Esophagus muscularis mucosa (tissue), 4 donors: ENCODE results near the gene CNTNAP1. TPM values are rescaled to one million over a fixed set of nuclear protein-coding genes. Genes with fewer than 3 reads are reported as not detected.
A peak's percentile ranks its signal among the peaks of the same experiment; 100 is the strongest.
"Not testable (repeated sequence)": the region's sequence is repeated elsewhere in the genome, so short reads cannot be mapped to it uniquely, and the experiment has no call there.

ENCODE experiments used
- DNase-seq: peaks from one replicate; pipeline ENCODE4 v3.0.0-alpha.2; 2017; ENCODE audit errors: extremely low spot score
- H3K27ac ChIP-seq, 4 donors: fragments of 200-600 bp; sonication (generic); replicated peaks in 1 of 4; 1 replicate in 3 of 4; 2 replicates in 1 of 4; pipeline ENCODE4 v1.5.1; 2016 to 2019; ENCODE audit warnings: mild to moderate bottlenecking in 1 of 4
- H3K27me3 ChIP-seq, 4 donors: fragments of 200-600 bp; sonication (generic); one replicate each; pipeline versions ENCODE4 v1.5.1 to v1.6.0; 2016 to 2019
- H3K36me3 ChIP-seq, 4 donors: fragments of 200-600 bp; sonication (generic); one replicate each; pipeline ENCODE4 v1.5.1; 2016 to 2019
- H3K4me1 ChIP-seq, 4 donors: fragments of 200-600 bp; sonication (generic); one replicate each; pipeline ENCODE4 v1.5.1; 2016 to 2019
- H3K4me3 ChIP-seq, 4 donors: fragments of 200-600 bp; sonication (generic); 1 replicate in 2 of 4; 2 replicates in 2 of 4; pipeline ENCODE4 v1.5.1; 2016 to 2019; ENCODE audit warnings: mild to moderate bottlenecking in 4 of 4, moderate library complexity in 1 of 4
- H3K9me3 ChIP-seq, 4 donors: fragments of 200-600 bp; sonication (generic); 1 replicate in 3 of 4; 2 replicates in 1 of 4; pipeline ENCODE4 v1.5.1; 2016 to 2019
- EP300 ChIP-seq: sonication (generic); formaldehyde crosslinking; IDR thresholded peaks from one replicate; pipeline ENCODE4 v1.6.1; 2017; ENCODE audit warnings: antibody characterized with exemption
- POLR2A ChIP-seq: fragments of 450-650 bp; IDR thresholded peaks from one replicate; pipeline ENCODE4 v1.6.1; 2017; ENCODE audit warnings: antibody characterized with exemption, moderate library complexity, mild to moderate bottlenecking, low read depth
- POLR2AphosphoS5 ChIP-seq, 2 donors: sonication (generic); formaldehyde crosslinking; IDR thresholded peaks; one replicate each; pipeline ENCODE4 v1.6.1; 2017; ENCODE audit warnings: antibody characterized with exemption in 2 of 2
- WGBS: methylation state at CpG from one replicate; pipeline ENCODE4 v1.1.5; 2018; 5-methylcytosine and 5-hydroxymethylcytosine counted together
- intact Hi-C: fragments of 100-400 bp; cut with DNase I; formaldehyde crosslinking; loops from one replicate; pipeline ENCODE4 v1.15.1; 2023
- total RNA-seq, 4 donors: library from RNA; depleted of rRNA; stranded (reverse); fragments of >200 nt; gene quantifications; one replicate each; pipeline versions ENCODE4 v1.1.0 to v1.2.1, GENCODE V29; 2016
- TF ChIP-seq, protein P1 (sequence below), 3 experiments: fragments of 200-600 bp in 2 of 3; fragments of 450-650 bp in 1 of 3; sonication (generic) in 2 of 3; IDR thresholded peaks; one replicate each; pipeline ENCODE4 v1.5.1; 2017 to 2019; ENCODE audit warnings: antibody characterized with exemption in 3 of 3, mild to moderate bottlenecking in 2 of 3, moderate library complexity in 1 of 3

CNTNAP1 gene
- total RNA-seq, 4 donors from 2014 or later = 4.7 to 13.2 (median 6.2) TPM

DNA sequence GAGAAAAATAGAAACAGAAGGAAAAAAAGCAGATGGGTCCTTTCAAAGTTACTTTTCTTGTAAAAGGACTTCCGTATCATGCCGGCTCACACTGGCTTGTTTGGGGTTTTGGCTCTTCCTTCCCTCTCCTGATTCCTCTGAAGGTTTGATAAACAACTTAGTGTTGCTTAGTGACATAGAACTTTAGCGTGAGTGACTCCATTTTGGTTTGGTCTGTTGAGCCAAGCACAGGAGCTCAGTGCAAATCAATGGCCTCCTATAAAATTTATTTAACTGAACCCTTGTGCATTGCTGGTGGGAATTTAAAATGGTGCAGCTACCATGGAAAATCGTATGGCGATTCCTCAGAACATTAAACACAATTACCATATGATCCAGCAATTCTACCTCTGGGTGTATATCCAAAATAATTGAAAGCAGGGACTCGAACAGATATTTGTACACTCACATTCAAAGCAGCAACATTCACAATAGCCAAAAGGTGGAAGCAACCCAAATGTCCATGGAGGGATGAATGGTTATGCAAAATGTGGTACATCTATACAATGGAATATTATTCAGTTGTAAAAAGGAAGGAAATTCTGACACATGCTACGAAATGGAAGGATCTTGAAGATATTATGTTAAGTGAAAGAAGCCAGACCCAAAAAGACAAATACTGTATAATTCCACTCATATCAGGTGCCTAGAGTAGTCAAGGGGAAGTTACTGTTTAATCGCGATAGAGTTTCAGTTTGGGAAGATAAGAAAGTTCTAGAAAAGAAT, 24.3 kb upstream of the CNTNAP1 start:
- peaks cover 22 to 44% (median 39%) of the 10 kb centered on the region in 4 donors for H3K4me1 ChIP-seq
- TF ChIP-seq EP300 (no peak), POLR2A (no peak), POLR2AphosphoS5 (IDR thresholded peaks at IDR 0.05) (no peak)
- TF ChIP-seq, protein P1, sequence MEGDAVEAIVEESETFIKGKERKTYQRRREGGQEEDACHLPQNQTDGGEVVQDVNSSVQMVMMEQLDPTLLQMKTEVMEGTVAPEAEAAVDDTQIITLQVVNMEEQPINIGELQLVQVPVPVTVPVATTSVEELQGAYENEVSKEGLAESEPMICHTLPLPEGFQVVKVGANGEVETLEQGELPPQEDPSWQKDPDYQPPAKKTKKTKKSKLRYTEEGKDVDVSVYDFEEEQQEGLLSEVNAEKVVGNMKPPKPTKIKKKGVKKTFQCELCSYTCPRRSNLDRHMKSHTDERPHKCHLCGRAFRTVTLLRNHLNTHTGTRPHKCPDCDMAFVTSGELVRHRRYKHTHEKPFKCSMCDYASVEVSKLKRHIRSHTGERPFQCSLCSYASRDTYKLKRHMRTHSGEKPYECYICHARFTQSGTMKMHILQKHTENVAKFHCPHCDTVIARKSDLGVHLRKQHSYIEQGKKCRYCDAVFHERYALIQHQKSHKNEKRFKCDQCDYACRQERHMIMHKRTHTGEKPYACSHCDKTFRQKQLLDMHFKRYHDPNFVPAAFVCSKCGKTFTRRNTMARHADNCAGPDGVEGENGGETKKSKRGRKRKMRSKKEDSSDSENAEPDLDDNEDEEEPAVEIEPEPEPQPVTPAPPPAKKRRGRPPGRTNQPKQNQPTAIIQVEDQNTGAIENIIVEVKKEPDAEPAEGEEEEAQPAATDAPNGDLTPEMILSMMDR (IDR thresholded peaks at IDR 0.05) = no peak
- H3K36me3 ChIP-seq = peaks cover 3 to 17% (median 10%) of the 10 kb centered on the region in 4 donors
- peak overlapping the region in 1 of 4 donors; percentile 84 for H3K27ac ChIP-seq
- no peak for DNase-seq
- WGBS = 72% methylated on average over 9 of the region's 9 CpGs
- H3K9me3 ChIP-seq = no peaks in the 10 kb centered on the region
- H3K27me3 ChIP-seq = no peaks in the 10 kb centered on the region
- H3K4me3 ChIP-seq = no peak overlapping the region
- intact Hi-C loops = loop anchor here (5.0 kb wide), 1 partner anchor 46 kb away; no protein-coding TSS in a partner anchor

DNA sequence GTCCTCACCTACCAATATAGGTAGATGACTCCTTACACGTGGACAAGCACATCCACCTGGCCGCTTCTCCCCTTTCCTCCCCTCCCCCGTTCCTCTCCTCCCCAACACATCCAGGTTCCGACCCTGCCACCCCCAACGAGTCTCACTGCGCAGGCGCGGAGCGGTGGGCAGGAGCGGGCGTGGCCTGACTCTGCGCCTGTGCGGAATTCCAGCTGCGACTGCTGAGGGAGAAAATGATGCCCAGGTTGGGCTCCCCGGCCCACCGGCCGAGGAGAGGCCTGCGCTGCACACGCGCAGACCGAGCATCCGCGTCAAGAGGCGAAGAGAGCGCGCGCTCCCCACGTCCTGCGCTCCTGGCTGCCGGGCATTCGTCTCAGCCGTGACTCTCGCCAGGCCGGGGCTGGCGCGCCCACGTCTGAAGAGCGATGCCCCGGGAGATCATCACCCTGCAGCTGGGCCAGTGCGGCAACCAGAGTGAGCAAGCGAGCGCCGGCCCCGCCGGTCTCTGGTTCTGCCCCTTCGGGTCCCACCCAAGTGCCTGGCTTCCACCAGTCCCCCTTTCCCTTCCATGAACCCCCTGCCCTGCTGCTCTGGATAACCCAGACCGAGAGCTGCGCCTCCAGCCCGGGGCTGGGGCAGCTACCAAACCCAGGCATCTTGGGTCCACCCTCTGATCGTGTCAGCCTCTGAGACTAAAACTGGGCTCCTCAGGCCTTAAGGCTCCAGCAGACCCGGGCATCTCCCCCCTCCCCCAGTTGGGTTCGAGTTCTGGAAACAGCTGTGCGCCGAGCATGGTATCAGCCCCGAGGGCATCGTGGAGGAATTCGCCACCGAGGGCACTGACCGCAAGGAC, 23.0 kb upstream of the CNTNAP1 start, which contains the start of gene TUBG2:
TSS of gene TUBG2 (plus strand) at position 206 of the 853 bp plus-strand sequence. CDS start at position 426, 220 bp downstream.
- 4% methylated on average over 22 of the region's 59 CpGs for WGBS
- H3K27ac ChIP-seq = peak within 1 kb of the TSS; percentile 84 to 90 (median 90)
- H3K4me3 ChIP-seq = peak within 1 kb of the TSS; percentile 65 to 82 (median 76)
- intact Hi-C loops = loop anchor here (5.0 kb wide), 1 partner anchor 47 kb away; no protein-coding TSS in a partner anchor
- peaks cover 5 to 30% (median 22%) of the 10 kb centered on the region in 4 donors for H3K36me3 ChIP-seq
- TF ChIP-seq POLR2A = no peak
- TF ChIP-seq EP300 = no peak
- TF ChIP-seq, protein P1 (IDR thresholded peaks at IDR 0.05) = peak in 1 of 3 experiments; percentile 20
- peak; percentile 92 to 94 for TF ChIP-seq POLR2AphosphoS5 (IDR thresholded peaks at IDR 0.05)
- no peak for DNase-seq
- peaks cover 17 to 31% (median 27%) of the 10 kb centered on the region in 4 donors for H3K4me1 ChIP-seq
- no peaks in the 10 kb centered on the region for H3K9me3 ChIP-seq
- H3K27me3 ChIP-seq = no peaks in the 10 kb centered on the region

DNA sequence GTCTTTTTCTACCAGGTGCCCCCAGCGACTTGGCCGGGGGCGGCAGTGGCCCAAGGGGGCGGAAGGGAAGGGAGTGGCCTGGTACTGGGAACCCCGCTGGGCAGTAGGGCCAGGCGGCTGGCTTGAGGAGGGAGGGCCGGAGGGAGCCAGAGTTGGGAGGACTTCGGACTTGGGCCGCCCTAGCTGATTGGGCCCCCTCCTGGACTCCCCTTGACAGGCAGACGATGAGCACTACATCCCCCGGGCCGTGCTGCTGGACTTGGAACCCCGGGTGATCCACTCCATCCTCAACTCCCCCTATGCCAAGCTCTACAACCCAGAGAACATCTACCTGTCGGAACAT, 22.4 kb upstream of the CNTNAP1 start:
- not testable (repeated sequence) for H3K27me3 ChIP-seq, DNase-seq, H3K9me3 ChIP-seq
- no CpG with 5 or more reads among the region's 14 CpGs for WGBS
- intact Hi-C loops = loop anchor here (5.0 kb wide), 1 partner anchor 48 kb away; no protein-coding TSS in a partner anchor
- H3K36me3 ChIP-seq = peaks cover 5 to 36% (median 24%) of the 10 kb centered on the region in 4 donors
- peak overlapping the region; percentile 84 to 90 (median 90) for H3K27ac ChIP-seq
- H3K4me1 ChIP-seq = peaks cover 15 to 26% (median 24%) of the 10 kb centered on the region in 4 donors
- H3K4me3 ChIP-seq = peak overlapping the region; percentile 65 to 82 (median 76)

DNA sequence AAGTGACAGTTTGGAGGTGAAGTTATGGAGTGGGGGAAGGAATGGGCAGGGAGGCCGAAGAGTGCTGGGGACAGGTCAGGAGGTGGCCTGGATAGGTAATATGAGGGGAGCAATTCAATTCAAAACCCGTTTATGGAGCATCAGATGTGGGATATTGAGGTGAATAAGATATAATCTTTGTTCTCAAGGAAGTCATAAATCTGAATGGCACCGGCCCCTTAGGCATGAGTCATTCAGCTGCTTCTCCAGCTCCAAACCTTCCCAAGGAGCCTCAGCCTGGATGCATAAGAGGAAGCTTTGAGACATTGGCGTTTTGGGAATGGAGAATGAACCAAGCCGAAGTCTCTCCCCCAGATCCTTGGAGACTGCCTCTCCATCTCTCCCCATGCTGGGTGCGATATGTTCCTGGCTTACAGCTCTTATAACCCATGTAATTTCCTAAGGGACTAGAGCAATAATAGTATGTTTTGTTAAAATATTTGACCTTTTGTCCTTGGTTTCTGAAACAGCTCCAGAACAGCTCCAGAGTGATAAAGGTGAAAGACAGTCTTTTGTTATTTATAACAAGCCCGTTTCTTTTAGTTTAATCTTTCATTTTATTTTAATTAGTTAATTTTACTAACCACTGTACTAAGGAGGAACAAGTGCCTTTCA, 21.5 kb upstream of the CNTNAP1 start:
- no peaks in the 10 kb centered on the region for H3K9me3 ChIP-seq
- no peak overlapping the region for H3K4me3 ChIP-seq
- H3K27me3 ChIP-seq = no peaks in the 10 kb centered on the region
- H3K36me3 ChIP-seq = peaks cover 13 to 45% (median 32%) of the 10 kb centered on the region in 4 donors
- WGBS = 64% methylated on average over 7 of the region's 7 CpGs
- DNase-seq = no peak
- intact Hi-C loops = no loop called here
- peaks cover 15 to 26% (median 24%) of the 10 kb centered on the region in 4 donors for H3K4me1 ChIP-seq
- H3K27ac ChIP-seq = peak overlapping the region in 3 of 4 donors; percentile 17 to 37 (median 24)
- no peak for TF ChIP-seq POLR2AphosphoS5 (IDR thresholded peaks at IDR 0.05)
- no peak for TF ChIP-seq EP300
- TF ChIP-seq POLR2A = no peak
- TF ChIP-seq, protein P1 (IDR thresholded peaks at IDR 0.05) = no peak
